H1 (cell line): ENCODE measurements around the gene NADSYN1. TPM values are rescaled to one million over a fixed set of nuclear protein-coding genes. Genes with fewer than 3 reads are reported as not detected.

ENCODE experiments used
- CTCF ChIA-PET: fragments of 300-600 bp; sonication (Branson Sonifier 250); formaldehyde crosslinking; loops from one replicate; lab custom pipeline; 2021; ENCODE audit not compliant: partially characterized antibody; lab: Charles Lee
- POLR2A ChIA-PET: fragments of 300-600 bp; sonication (Branson Sonifier 250); formaldehyde crosslinking; loops from one replicate; lab custom pipeline; 2021; ENCODE audit warnings: inconsistent platforms; ENCODE audit not compliant: partially characterized antibody; lab: Charles Lee
- DNase-seq, 2 experiments: peaks; one replicate each; pipeline versions ENCODE4 v3.0.0 to v3.0.0-alpha.2; 2010 to 2022; ENCODE audit warnings: low spot score in 2 of 2, low read depth in 1 of 2, mixed read lengths in 1 of 2
- FAIRE-seq: peaks from 2 replicates; lab custom pipeline; 2011; peaks lifted over from hg19 to GRCh38; lab: Jason Lieb, UNC
- H2AFZ ChIP-seq: 2 replicates; pipeline ENCODE4 v1.8.1; 2012; ENCODE audit warnings: low read length, inconsistent platforms
- H2AK5ac ChIP-seq: 2 replicates; pipeline ENCODE4 v1.6.1; 2013; ENCODE audit warnings: low read depth, low read length
- H2BK120ac ChIP-seq: replicated peaks from 2 replicates; pipeline ENCODE3; 2013; ENCODE audit warnings: low read depth, low read length, inconsistent platforms
- H2BK12ac ChIP-seq: 2 replicates; pipeline ENCODE4 v1.6.1; 2013; ENCODE audit warnings: low read depth, low read length
- H2BK15ac ChIP-seq: 2 replicates; pipeline ENCODE4 v1.6.1; 2013; ENCODE audit warnings: low read length
- H2BK20ac ChIP-seq: 2 replicates; pipeline ENCODE4 v1.6.1; 2013; ENCODE audit warnings: low read length
- H2BK5ac ChIP-seq: 2 replicates; pipeline ENCODE4 v1.6.1; 2013; ENCODE audit warnings: low read depth, low read length
- H3K14ac ChIP-seq: 2 replicates; pipeline ENCODE4 v1.6.1; 2013; ENCODE audit warnings: inconsistent platforms; ENCODE audit not compliant: insufficient read length
- H3K18ac ChIP-seq: 2 replicates; pipeline ENCODE4 v1.6.1; 2013; ENCODE audit warnings: low read length; ENCODE audit errors: extremely low read depth
- H3K23ac ChIP-seq: 2 replicates; pipeline ENCODE4 v1.6.1; 2013; ENCODE audit warnings: inconsistent platforms; ENCODE audit not compliant: insufficient read length
- H3K23me2 ChIP-seq: 2 replicates; pipeline ENCODE4 v1.6.1; 2013; ENCODE audit warnings: low read depth, low read length
- H3K27ac ChIP-seq: 2 replicates; pipeline ENCODE4 v1.6.1; 2011; ENCODE audit warnings: low read depth, low read length, inconsistent platforms
- H3K27me3 ChIP-seq, 4 experiments: replicated peaks in 1 of 4; 1 replicate in 1 of 4; 2 replicates in 3 of 4; pipeline versions ENCODE4 v1.6.1 to v1.8.1; 2011 to 2013; ENCODE audit warnings: low read length in 3 of 4, mild to moderate bottlenecking in 3 of 4, inconsistent platforms in 2 of 4, mixed read lengths in 2 of 4, moderate library complexity in 1 of 4; ENCODE audit not compliant: control insufficient read depth in 3 of 4, insufficient read depth in 3 of 4; ENCODE audit errors: extremely low read depth in 1 of 4
- H3K36me3 ChIP-seq, 4 experiments: 2 replicates each; pipeline versions ENCODE4 v1.6.1 to v1.8.1; 2011 to 2013; ENCODE audit warnings: mild to moderate bottlenecking in 4 of 4, low read length in 3 of 4, moderate library complexity in 2 of 4, control low read depth in 1 of 4, inconsistent platforms in 1 of 4; ENCODE audit not compliant: insufficient read depth in 4 of 4, control insufficient read depth in 2 of 4
- H3K4ac ChIP-seq: replicated peaks from 2 replicates; pipeline ENCODE3; 2013; ENCODE audit warnings: low read length, low read depth, mixed read lengths, inconsistent platforms; ENCODE audit not compliant: insufficient read length
- H3K4me1 ChIP-seq, 4 experiments: replicated peaks in 1 of 4; 1 replicate in 1 of 4; 2 replicates in 3 of 4; pipeline versions ENCODE4 v1.6.1 to v1.8.1; 2011 to 2013; ENCODE audit warnings: low read length in 3 of 4, inconsistent platforms in 2 of 4, mixed read lengths in 1 of 4; ENCODE audit not compliant: insufficient read depth in 4 of 4, control insufficient read depth in 3 of 4
- H3K4me2 ChIP-seq, 2 experiments: 2 replicates each; pipeline versions ENCODE4 v1.6.1 to v1.8.1; 2011 to 2013; ENCODE audit warnings: low read depth in 2 of 2, low read length in 2 of 2, control low read depth in 1 of 2, inconsistent platforms in 1 of 2, mild to moderate bottlenecking in 1 of 2; ENCODE audit not compliant: insufficient read depth in 1 of 2
- H3K4me3 ChIP-seq, 4 experiments: fragments of 200-600, 300-600 bp in 1 of 4; sonication (generic), shearing (Covaris generic), sonication (Bioruptor Twin) in 1 of 4; 2 replicates each; pipeline versions ENCODE4 v1.5.1 to v1.8.1; 2011 to 2016; ENCODE audit warnings: low read length in 4 of 4, low read depth in 3 of 4, control low read depth in 2 of 4, inconsistent platforms in 2 of 4, mild to moderate bottlenecking in 2 of 4, mixed read lengths in 1 of 4, moderate library complexity in 1 of 4; ENCODE audit not compliant: insufficient read depth in 2 of 4; ENCODE audit errors: extremely low read depth in 1 of 4
- H3K56ac ChIP-seq: replicated peaks from 2 replicates; pipeline ENCODE3; 2013; ENCODE audit warnings: low read depth, mild to moderate bottlenecking, mixed read lengths, low read length, inconsistent platforms; ENCODE audit not compliant: insufficient read length
- H3K79me1 ChIP-seq: 2 replicates; pipeline ENCODE4 v1.6.1; 2013; ENCODE audit warnings: low read depth, low read length, control low read depth
- H3K79me2 ChIP-seq, 2 experiments: 2 replicates each; pipeline versions ENCODE4 v1.6.1 to v1.8.1; 2012 to 2013; ENCODE audit warnings: low read length in 2 of 2, mild to moderate bottlenecking in 2 of 2, inconsistent platforms in 1 of 2; ENCODE audit not compliant: insufficient read depth in 2 of 2, control insufficient read depth in 1 of 2
- H3K9ac ChIP-seq, 4 experiments: replicated peaks in 1 of 4; 1 replicate in 1 of 4; 2 replicates in 3 of 4; pipeline versions ENCODE4 v1.6.1 to v1.8.1; 2011 to 2013; ENCODE audit warnings: low read depth in 3 of 4, low read length in 3 of 4, control low read depth in 2 of 4, mild to moderate bottlenecking in 2 of 4, moderate library complexity in 2 of 4, inconsistent platforms in 1 of 4; ENCODE audit errors: extremely low read depth in 1 of 4
- H3K9me3 ChIP-seq, 2 experiments: 2 replicates each; pipeline versions ENCODE4 v1.6.1 to v1.8.1; 2012 to 2013; ENCODE audit warnings: mild to moderate bottlenecking in 2 of 2, moderate library complexity in 2 of 2, control low read depth in 1 of 2, inconsistent platforms in 1 of 2, low read depth in 1 of 2, low read length in 1 of 2, mixed read lengths in 1 of 2; ENCODE audit not compliant: insufficient read depth in 2 of 2
- H4K20me1 ChIP-seq, 2 experiments: replicated peaks in 1 of 2; 2 replicates each; pipeline versions ENCODE3 to v1.8.1; 2011 to 2013; ENCODE audit warnings: inconsistent platforms in 2 of 2, low read length in 2 of 2, mild to moderate bottlenecking in 1 of 2; ENCODE audit not compliant: insufficient read depth in 2 of 2, control insufficient read depth in 1 of 2
- H4K5ac ChIP-seq: 2 replicates; pipeline ENCODE4 v1.6.1; 2013; ENCODE audit warnings: low read length, low read depth, mixed read lengths, inconsistent platforms; ENCODE audit not compliant: insufficient read length
- H4K8ac ChIP-seq: 2 replicates; pipeline ENCODE4 v1.8.0; 2013; ENCODE audit warnings: mild to moderate bottlenecking, moderate library complexity, low read length, inconsistent platforms; ENCODE audit not compliant: insufficient read depth; ENCODE audit errors: extremely low read depth
- H4K91ac ChIP-seq: replicated peaks from 2 replicates; pipeline ENCODE3; 2013; ENCODE audit warnings: low read length, mixed read lengths, inconsistent platforms; ENCODE audit not compliant: insufficient read length
- CTBP2 ChIP-seq: IDR thresholded peaks from 2 replicates; pipeline ENCODE4 v1.7.0; 2011; ENCODE audit warnings: borderline replicate concordance, mild to moderate bottlenecking, moderate library complexity, mixed read lengths, low read length; ENCODE audit not compliant: insufficient read depth, insufficient read length
- SIN3A ChIP-seq, 2 experiments: IDR thresholded peaks in 1 of 2; conservative IDR thresholded peaks in 1 of 2; 2 replicates each; pipeline ENCODE4 v1.6.1; 2011 to 2012; ENCODE audit warnings: low read length in 2 of 2, improper control_type of control experiment in 1 of 2, low read depth in 1 of 2, mild to moderate bottlenecking in 1 of 2
- WGBS, 2 experiments: shearing (Covaris generic) in 1 of 2; methylation state at CpG; one replicate each; pipeline versions ENCODE4 v1.1.6 to v1.1.7; 2013 to 2015; ENCODE audit warnings: low lambda C conversion rate in 2 of 2, mixed read lengths in 2 of 2, inconsistent platforms in 1 of 2, low coverage in 1 of 2, missing lambda C conversion rate in 1 of 2; ENCODE audit not compliant: insufficient replicate concordance in 2 of 2, insufficient coverage in 1 of 2, insufficient read length in 1 of 2; ENCODE audit errors: extremely low coverage in 1 of 2, missing lambda C conversion rate in 1 of 2; 5-methylcytosine and 5-hydroxymethylcytosine counted together
- polyA plus RNA-seq, 7 experiments: library from polyadenylated mRNA; depleted of rRNA in 3 of 7; stranded (reverse) in 5 of 7; unstranded in 2 of 7; fragments of >200 nt in 5 of 7; fragments of 200-250 nt in 2 of 7; gene quantifications; 1 replicate in 5 of 7; 2 replicates in 1 of 7; 4 replicates in 1 of 7; pipeline versions ENCODE4 v1.2.1 to v1.2.3, GENCODE V29; 2011 to 2013; ENCODE audit warnings: missing spikeins in 2 of 7, mixed read lengths in 2 of 7
- total RNA-seq: library from RNA; stranded (reverse); fragmentation: NEBNext Ultra II Directional; extraction: Animal tissue kit (Norgen Biotek cat#: 25700); gene quantifications from 2 replicates; pipeline ENCODE4 v1.2.1, GENCODE V29; 2021

Gene NADSYN1
- total and polyA plus RNA-seq, 2 of the 8 experiments (the other 6 are each of a cell fraction or from before 2014, with no cell fraction given): 38.3 to 38.6 TPM

DNA sequence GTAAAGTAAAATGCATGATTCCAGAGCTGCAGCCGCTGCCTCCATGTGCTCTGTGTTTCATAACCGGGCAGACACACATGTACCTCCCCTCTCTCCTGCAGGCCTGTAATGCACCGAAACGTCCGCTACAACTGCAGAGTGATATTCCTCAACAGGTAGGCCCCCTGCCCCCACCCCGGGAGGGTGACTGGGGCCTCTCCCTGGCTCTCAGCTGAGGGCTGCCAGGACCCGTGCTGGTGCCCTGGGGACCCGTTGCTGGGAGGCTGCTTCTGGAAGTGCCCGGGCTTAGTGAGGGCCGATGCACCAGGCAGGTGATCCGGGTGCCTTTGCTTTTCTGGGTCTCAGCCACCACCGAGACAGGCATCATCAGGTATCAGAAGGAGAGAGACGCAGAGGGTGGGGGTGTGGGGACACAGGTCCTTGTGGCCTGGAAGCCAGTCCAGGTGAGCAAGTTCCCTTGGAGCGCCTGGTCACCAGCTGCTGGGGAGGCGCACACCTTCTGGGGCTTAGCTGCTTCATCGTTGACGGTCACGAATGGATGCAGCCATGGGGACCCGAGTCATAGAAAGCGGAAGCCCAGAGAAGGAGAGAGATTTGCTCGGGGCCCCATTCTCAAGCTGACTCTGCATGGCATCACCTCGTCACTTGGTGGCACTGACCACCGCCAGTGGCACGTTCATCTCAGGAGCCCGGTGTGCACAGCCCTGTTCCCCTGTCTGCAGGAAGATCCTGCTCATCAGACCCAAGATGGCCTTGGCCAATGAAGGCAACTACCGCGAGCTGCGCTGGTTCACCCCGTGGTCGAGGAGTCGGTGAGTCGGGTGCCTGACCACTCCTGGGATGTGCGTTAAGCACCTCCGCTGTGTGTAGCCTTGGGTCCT is 10.6 kb downstream of the NADSYN1 start:
- Histone ChIP-seq H3K9ac (no peak overlapping the region), H3K79me1 (no peaks in the 10 kb centered on the region), H3K23me2 (no peaks in the 10 kb centered on the region), H4K8ac (no peak overlapping the region), H3K4ac (no peak overlapping the region), H2BK5ac (no peak overlapping the region), H3K4me3 (no peak overlapping the region), H3K4me1 (peaks cover 0 to 3% (median 0%) of the 10 kb centered on the region in 4 experiments; a peak in 1 of 7 replicates), H2AFZ (no peak overlapping the region), H3K18ac (no peak overlapping the region), H4K91ac (no peak overlapping the region), H2AK5ac (no peak overlapping the region), H3K9me3 (peaks cover 0 to under 1% of the 10 kb centered on the region in 2 experiments; a peak in 2 of 4 replicates), H3K27ac (no peak overlapping the region), H3K4me2 (no peak overlapping the region), H3K36me3 (peaks cover 4 to 13% (median 12%) of the 10 kb centered on the region in 4 experiments; a peak in 6 of 8 replicates), H3K14ac (no peak overlapping the region), H3K23ac (no peak overlapping the region), H4K5ac (no peak overlapping the region), H2BK20ac (no peak overlapping the region), H3K56ac (no peak overlapping the region), H4K20me1 (peaks cover 3 to 9% of the 10 kb centered on the region in 2 experiments), H2BK120ac (no peak overlapping the region), H3K27me3 (no peaks in the 10 kb centered on the region), H3K79me2 (no peaks in the 10 kb centered on the region), H2BK15ac (no peak overlapping the region), H2BK12ac (no peak overlapping the region)
- POLR2A ChIA-PET: interaction anchor here (0.7 to 1.3 kb wide), 3 partner anchors 11 to 16 kb away, joined by 4 read pairs; no protein-coding TSS in a partner anchor
- FAIRE-seq (no peak), DNase-seq (no peak)
- no peak for TF ChIP-seq CTBP2
- TF ChIP-seq SIN3A (conservative IDR thresholded peaks at IDR 0.05 in 1 of 2, IDR thresholded peaks at IDR 0.05 in 1 of 2; ENCODE audit: low read depth in 1 of 2, low read length in 2 of 2): no peak
- CTCF ChIA-PET: interaction anchor here (1.0 kb wide), 1 partner anchor 100 kb away, joined by 3 read pairs; no protein-coding TSS in a partner anchor
- 91% methylated on average over 34 of the region's 34 CpGs; no CpG with 5 or more reads in 1 of the 2 experiments for WGBS, 2 experiments
